ENCODE data around the gene C11orf68. TPM values are rescaled to one million over a fixed set of nuclear protein-coding genes. Genes with fewer than 3 reads are reported as not detected.

The C11orf68 gene
- total and polyA plus RNA-seq, 2 of the 8 experiments (the other 6 are each of a cell fraction or from before 2014, with no cell fraction given): 24.0 to 51.2 TPM

DNA sequence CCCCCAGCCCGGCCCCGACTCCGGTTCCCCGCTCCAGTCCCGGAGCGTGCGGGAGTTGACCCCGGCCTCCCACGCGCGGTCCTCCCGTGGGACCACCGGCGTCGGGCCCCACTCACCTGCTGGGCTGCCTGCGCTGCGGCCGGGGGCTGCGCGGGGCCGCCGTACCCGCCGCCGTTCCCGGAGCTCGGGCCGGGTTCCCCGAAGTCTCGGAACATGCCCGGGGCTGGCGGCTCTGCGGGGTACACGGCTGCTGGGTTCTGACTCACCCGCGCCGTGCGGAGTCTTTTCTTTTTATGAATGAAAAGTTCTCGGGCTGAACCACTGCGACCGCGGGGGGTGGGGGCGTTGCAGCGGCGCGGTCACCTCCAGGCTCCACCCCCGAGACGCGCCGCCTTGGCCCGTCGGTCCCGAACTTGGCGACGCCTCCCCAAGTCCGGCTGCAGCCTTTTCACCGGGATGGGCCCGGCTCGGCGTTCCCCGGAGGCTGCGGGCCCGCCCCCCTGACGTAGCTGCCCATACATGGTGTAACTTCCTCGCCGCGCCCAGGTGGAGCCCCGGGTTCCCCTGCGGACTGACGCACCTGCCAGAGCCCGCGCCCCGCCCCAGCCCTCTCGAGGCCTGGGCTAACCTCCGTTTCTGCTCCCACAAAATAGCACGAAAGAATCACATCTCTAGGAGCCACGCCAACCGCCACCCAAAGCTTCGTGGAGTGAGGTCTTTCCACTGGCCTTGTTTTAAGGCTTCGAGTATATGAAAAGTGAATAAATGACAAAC is 18.6 kb downstream of the C11orf68 start, which contains the start of gene FOSL1:
FOSL1 (minus strand) TSS at position 264 of the 774 bp plus-strand sequence; CDS start at position 215, 49 bp downstream.
- no peak within 1 kb of the TSS for H2AK5ac ChIP-seq (ENCODE audit: low read depth, low read length)
- H3K23ac ChIP-seq (ENCODE audit: insufficient read length): no peak within 1 kb of the TSS
- peak within 1 kb of the TSS; percentile 91 for H4K8ac ChIP-seq (ENCODE audit: extremely low read depth, insufficient read depth, low read length)
- no peak within 1 kb of the TSS for H3K14ac ChIP-seq (ENCODE audit: insufficient read length)
- peaks cover 3 to 11% (median 8%) of the 10 kb centered on the region in 4 experiments; a peak in 6 of 7 replicates for H3K4me1 ChIP-seq (replicated peaks in 1 of 4; ENCODE audit: control insufficient read depth in 3 of 4, insufficient read depth in 4 of 4, low read length in 3 of 4)
- peak within 1 kb of the TSS; percentile 16; the same call in 1 of the 2 replicates for H2BK5ac ChIP-seq (ENCODE audit: low read depth, low read length)
- ChIA-PET POLR2A (ENCODE audit: partially characterized antibody) (interaction anchor here (0.6 to 2.6 kb wide), 8 partner anchors 9 to 47 kb away, joined by 3 to 18 read pairs (median 4); partner anchors contain the start of genes CCDC85B and FIBP), CTCF (ENCODE audit: partially characterized antibody) (interaction anchor here (1.5 to 9.7 kb wide), 5 partner anchors 10 to 88 kb away, joined by 3 to 150 read pairs (median 8); partner anchors contain the start of genes CCDC85B and FIBP)
- peaks cover 15 to 41% (median 36%) of the 10 kb centered on the region in 4 experiments for H3K27me3 ChIP-seq (replicated peaks in 1 of 4; ENCODE audit: control insufficient read depth in 3 of 4, extremely low read depth in 1 of 4, insufficient read depth in 3 of 4, low read length in 3 of 4)
- peak within 1 kb of the TSS; percentile 40 for H2BK12ac ChIP-seq (ENCODE audit: low read depth, low read length)
- peak within 1 kb of the TSS; percentile 78 to 89 for H3K4me2 ChIP-seq (ENCODE audit: insufficient read depth in 1 of 2, low read depth in 2 of 2, low read length in 2 of 2)
- H3K9ac ChIP-seq (replicated peaks in 1 of 4; ENCODE audit: extremely low read depth in 1 of 4, low read depth in 3 of 4, low read length in 3 of 4): peak within 1 kb of the TSS in 3 of 4 experiments; percentile 20 to 38 (median 27); a peak in 4 of 7 replicates
- H3K27ac ChIP-seq (ENCODE audit: low read depth, low read length): no peak within 1 kb of the TSS
- peak within 1 kb of the TSS; percentile 4 for H4K91ac ChIP-seq (replicated peaks; ENCODE audit: insufficient read length, low read length)
- H3K56ac ChIP-seq (replicated peaks; ENCODE audit: insufficient read length, low read depth, low read length): no peak within 1 kb of the TSS
- H3K79me2 ChIP-seq (ENCODE audit: control insufficient read depth in 1 of 2, insufficient read depth in 2 of 2, low read length in 2 of 2): no peaks in the 10 kb centered on the region
- no peak for FAIRE-seq
- H3K18ac ChIP-seq (ENCODE audit: extremely low read depth, low read length): peak within 1 kb of the TSS; percentile 87
- H3K9me3 ChIP-seq (ENCODE audit: insufficient read depth in 2 of 2, low read depth in 1 of 2, low read length in 1 of 2): no peaks in the 10 kb centered on the region
- WGBS, 2 experiments (ENCODE audit: extremely low coverage in 1 of 2, insufficient coverage in 1 of 2, insufficient read length in 1 of 2, insufficient replicate concordance in 2 of 2, low coverage in 1 of 2, low lambda C conversion rate in 2 of 2, missing lambda C conversion rate in 1 of 2): 2% methylated on average over 32 of the region's 80 CpGs; no CpG with 5 or more reads in 1 of the 2 experiments
- no peak within 1 kb of the TSS for H3K4ac ChIP-seq (replicated peaks; ENCODE audit: insufficient read length, low read depth, low read length)
- peaks cover 9% of the 10 kb centered on the region; the same call in 1 of the 2 replicates for H3K23me2 ChIP-seq (ENCODE audit: low read depth, low read length)
- no peak within 1 kb of the TSS for H2AFZ ChIP-seq (ENCODE audit: low read length)
- H4K20me1 ChIP-seq (replicated peaks in 1 of 2; ENCODE audit: control insufficient read depth in 1 of 2, insufficient read depth in 2 of 2, low read length in 2 of 2): peaks cover 0 to 4% of the 10 kb centered on the region in 2 experiments
- H4K5ac ChIP-seq (ENCODE audit: insufficient read length, low read depth, low read length): no peak within 1 kb of the TSS
- H2BK20ac ChIP-seq (ENCODE audit: low read length): no peak within 1 kb of the TSS
- DNase-seq (ENCODE audit: low read depth in 1 of 2, low spot score in 2 of 2): peak; percentile 91 to 93
- H3K4me3 ChIP-seq (ENCODE audit: extremely low read depth in 1 of 4, insufficient read depth in 2 of 4, low read depth in 3 of 4, low read length in 4 of 4): peak within 1 kb of the TSS; percentile 39 to 71 (median 52)
- H3K36me3 ChIP-seq (ENCODE audit: control insufficient read depth in 2 of 4, insufficient read depth in 4 of 4, low read length in 3 of 4): no peaks in the 10 kb centered on the region
- peak within 1 kb of the TSS; percentile 78 for H2BK120ac ChIP-seq (replicated peaks; ENCODE audit: low read depth, low read length)
- H3K79me1 ChIP-seq (ENCODE audit: low read depth, low read length): no peaks in the 10 kb centered on the region; the same call in 1 of the 2 replicates
- no peak within 1 kb of the TSS for H2BK15ac ChIP-seq (ENCODE audit: low read length)
- TF ChIP-seq TAF1 (IDR thresholded peaks at IDR 0.05; ENCODE audit: low read depth, low read length) (peak; percentile 84), TBP (IDR thresholded peaks at IDR 0.05; ENCODE audit: low read depth, low read length) (peak; percentile 80), CTBP2 (IDR thresholded peaks at IDR 0.05; ENCODE audit: borderline replicate concordance, insufficient read depth, insufficient read length, low read length) (peak; percentile 50), CHD2 (IDR thresholded peaks at IDR 0.05; ENCODE audit: low read length) (0 out of 2 replicates have a peak, but pooled peaks have one; percentile 4), CREB1 (IDR thresholded peaks at IDR 0.05) (peak; percentile 87), SP1 (IDR thresholded peaks at IDR 0.05; ENCODE audit: low read depth, low read length) (peak; percentile 45; the same call in 1 of the 2 replicates), EP300 (IDR thresholded peaks at IDR 0.05; ENCODE audit: borderline replicate concordance in 1 of 2, low read depth in 2 of 2, low read length in 2 of 2) (peak in 1 of 2 experiments; percentile 76; a peak in 1 of 3 replicates), JUND (IDR thresholded peaks at IDR 0.05; ENCODE audit: low read length) (peak; percentile 66), SRF (IDR thresholded peaks at IDR 0.05; ENCODE audit: low read depth, low read length) (peak; percentile 96), SP4 (IDR thresholded peaks at IDR 0.05; ENCODE audit: low read length) (no peak), ZNF274 (IDR thresholded peaks at IDR 0.05; ENCODE audit: borderline replicate concordance, extremely low read depth, low read length) (no peak)
- TF ChIP-seq, protein P1, sequence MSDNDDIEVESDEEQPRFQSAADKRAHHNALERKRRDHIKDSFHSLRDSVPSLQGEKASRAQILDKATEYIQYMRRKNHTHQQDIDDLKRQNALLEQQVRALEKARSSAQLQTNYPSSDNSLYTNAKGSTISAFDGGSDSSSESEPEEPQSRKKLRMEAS (IDR thresholded peaks at IDR 0.05): peak; percentile 92
